HepG2 (cell line): ENCODE data around the gene PRKN. TPM values are rescaled to one million over a fixed set of nuclear protein-coding genes. Genes with fewer than 3 reads are reported as not detected.

Source experiments
- ATAC-seq: fragments of 200-7000 bp; cut with Tn5 transposase; 3 replicates; pipeline ENCODE4 v1.9.1; 2020; ENCODE audit warnings: mild to moderate bottlenecking, moderate library complexity
- BruUV-seq: library from RNA; stranded (reverse); fragments of 400-500 nt; replicated peaks from 2 replicates; lab custom pipeline; 2021; lab: Mats Ljungman, UMichigan
- CTCF ChIA-PET: fragments of 300-600 bp; formaldehyde crosslinking; extraction: SDS; loops from one replicate; lab custom pipeline; 2021; ENCODE audit warnings: low total read pairs, inconsistent platforms, low intra/inter-chr PET ratio; lab: Yijun Ruan, JAX
- POLR2A ChIA-PET: fragments of 350-600 bp; sonication (Branson Sonifier 250); formaldehyde crosslinking; loops from one replicate; lab custom pipeline; 2020; ENCODE audit warnings: antibody characterized with exemption, inconsistent platforms; lab: Yijun Ruan, JAX
- DNase-seq: peaks from one replicate; pipeline ENCODE4 v3.0.0-alpha.2; 2015; ENCODE audit warnings: low spot score
- FAIRE-seq: peaks from 3 replicates; lab custom pipeline; 2011; peaks lifted over from hg19 to GRCh38; lab: Jason Lieb, UNC
- H2AFZ ChIP-seq: one replicate; pipeline ENCODE4 v1.6.1; 2011; ENCODE audit warnings: low read length, inconsistent platforms
- H3K27ac ChIP-seq: fragments of 300-600 bp; 3 replicates; pipeline ENCODE4 v1.8.0; 2011; ENCODE audit warnings: mixed run types, mild to moderate bottlenecking, mixed read lengths, low read length, inconsistent platforms; ENCODE audit not compliant: insufficient read depth; ENCODE audit errors: extremely low read length
- H3K27me3 ChIP-seq, 2 experiments: fragments of 200-600 bp in 1 of 2; 2 replicates in 1 of 2; 3 replicates in 1 of 2; pipeline versions ENCODE4 v1.6.0 to v1.8.0; 2011; ENCODE audit warnings: low read length in 2 of 2, mild to moderate bottlenecking in 2 of 2, moderate library complexity in 2 of 2, inconsistent platforms in 1 of 2; ENCODE audit not compliant: insufficient read depth in 2 of 2, control insufficient read depth in 1 of 2
- H3K36me3 ChIP-seq, 2 experiments: fragments of 200-600 bp in 1 of 2; replicated peaks in 1 of 2; 2 replicates in 1 of 2; 3 replicates in 1 of 2; pipeline versions ENCODE4 v1.5.1 to v1.8.0; 2011; ENCODE audit warnings: low read length in 2 of 2, inconsistent platforms in 1 of 2; ENCODE audit not compliant: insufficient read depth in 2 of 2, control insufficient read depth in 1 of 2
- H3K4me1 ChIP-seq: 2 replicates; pipeline ENCODE4 v1.5.1; 2012; ENCODE audit warnings: low read length, inconsistent platforms; ENCODE audit not compliant: insufficient read depth
- H3K4me2 ChIP-seq: 2 replicates; pipeline ENCODE4 v1.6.0; 2011; ENCODE audit warnings: low read depth, low read length, inconsistent platforms
- H3K4me3 ChIP-seq, 3 experiments: fragments of 200-600 bp in 1 of 3; sonication (generic), shearing (Covaris generic) in 1 of 3; replicated peaks in 1 of 3; 2 replicates each; pipeline ENCODE4 v1.5.1; 2011 to 2016; ENCODE audit warnings: low read length in 3 of 3, inconsistent platforms in 2 of 3, low read depth in 2 of 3, mild to moderate bottlenecking in 2 of 3, control low read depth in 1 of 3, mixed read lengths in 1 of 3; ENCODE audit not compliant: insufficient read depth in 1 of 3
- H3K79me2 ChIP-seq: one replicate; pipeline ENCODE4 v1.6.1; 2011; ENCODE audit warnings: low read length, inconsistent platforms; ENCODE audit not compliant: insufficient read depth
- H3K9ac ChIP-seq: 2 replicates; pipeline ENCODE4 v1.6.0; 2011; ENCODE audit warnings: mild to moderate bottlenecking, low read depth, low read length, inconsistent platforms; ENCODE audit not compliant: insufficient read depth
- H3K9me3 ChIP-seq: 2 replicates; pipeline ENCODE4 v1.5.1; 2012; ENCODE audit warnings: mild to moderate bottlenecking, low read length
- H4K20me1 ChIP-seq: 2 replicates; pipeline ENCODE4 v1.6.0; 2011; ENCODE audit warnings: inconsistent platforms, mild to moderate bottlenecking, low read length, moderate library complexity; ENCODE audit not compliant: insufficient read depth
- DR1 ChIP-seq: sonication (generic); formaldehyde crosslinking; IDR thresholded peaks from 2 replicates; pipeline ENCODE4 v1.8.0; 2021; ENCODE audit warnings: mild to moderate bottlenecking, missing genetic modification reagents, inconsistent platforms
- DRAP1 ChIP-seq: IDR thresholded peaks from 2 replicates; pipeline ENCODE4 v1.6.1; 2016; ENCODE audit warnings: missing genetic modification reagents, missing compliant biosample characterization
- E2F1 ChIP-seq: sonication (generic); formaldehyde crosslinking; IDR thresholded peaks from 2 replicates; pipeline ENCODE4 v1.5.0; 2020; ENCODE audit warnings: missing genetic modification reagents
- HNRNPUL1 ChIP-seq: fragments of 200-400 bp; formaldehyde crosslinking; IDR thresholded peaks from 2 replicates; pipeline ENCODE4 v1.6.1; 2017; ENCODE audit warnings: low read depth, mild to moderate bottlenecking, low read length, moderate library complexity
- NR2C2 ChIP-seq: sonication (generic); formaldehyde crosslinking; IDR thresholded peaks from 2 replicates; pipeline ENCODE4 v1.4.0; 2020; ENCODE audit warnings: missing genetic modification reagents, mild to moderate bottlenecking, moderate library complexity, borderline replicate concordance
- SMAD3 ChIP-seq: sonication (generic); formaldehyde crosslinking; IDR thresholded peaks from 2 replicates; pipeline ENCODE4 v1.4.0; 2020; ENCODE audit warnings: missing genetic modification reagents
- SMARCE1 ChIP-seq: fragments of 450-650 bp; IDR thresholded peaks from 2 replicates; pipeline ENCODE4 v1.6.1; 2017; ENCODE audit warnings: borderline replicate concordance
- ZFP37 ChIP-seq: sonication (generic); formaldehyde crosslinking; IDR thresholded peaks from 2 replicates; pipeline ENCODE4 v1.4.0; 2020; ENCODE audit warnings: missing genetic modification reagents, borderline replicate concordance
- ZNF230 ChIP-seq: sonication (generic); formaldehyde crosslinking; IDR thresholded peaks from 2 replicates; pipeline ENCODE4 v1.4.0; 2020; ENCODE audit warnings: mild to moderate bottlenecking, missing genetic modification reagents
- ZNF788 ChIP-seq: sonication (generic); formaldehyde crosslinking; IDR thresholded peaks from 2 replicates; pipeline ENCODE4 v1.5.0; 2020; ENCODE audit warnings: mild to moderate bottlenecking, missing genetic modification reagents, borderline replicate concordance
- ZNF850 ChIP-seq: sonication (generic); formaldehyde crosslinking; conservative IDR thresholded peaks from 2 replicates; pipeline ENCODE4 v1.9.0; 2021; ENCODE audit warnings: mild to moderate bottlenecking, missing genetic modification reagents
- WGBS: methylation state at CpG from one replicate; pipeline ENCODE4 v1.1.6; 2017; ENCODE audit warnings: low lambda C conversion rate; 5-methylcytosine and 5-hydroxymethylcytosine counted together
- in situ Hi-C: cut with HindIII; loops from 2 replicates; pipeline ENCODE4 v1.10.0; 2017; ENCODE audit warnings: low pct_unique_long_range_greater_than_20kb; ENCODE audit not compliant: extremely low pct_ligation_motif_present
- intact Hi-C: fragments of 100-400 bp; cut with micrococcal nuclease; formaldehyde crosslinking; loops from one replicate; pipeline ENCODE4 v1.10.0; 2022; ENCODE audit not compliant: unreplicated experiment
- polyA plus RNA-seq, 8 experiments: library from polyadenylated mRNA; depleted of rRNA in 3 of 8; stranded (reverse) in 7 of 8; unstranded in 1 of 8; fragments of >200 nt; fragmentation: Illumina TruSeq in 4 of 8; extraction: Trizol in 4 of 8; gene quantifications; 2 replicates each; pipeline versions ENCODE4 v1.2.1 to v1.2.3, GENCODE V29; 2011 to 2016; ENCODE audit warnings: low read depth in 4 of 8, missing spikeins in 1 of 8, mixed read lengths in 1 of 8; ENCODE audit not compliant: insufficient read depth in 1 of 8
- total RNA-seq, 5 experiments: library from RNA; depleted of rRNA; stranded (reverse); fragments of >200 nt; fragmentation: Illumina TruSeq; extraction: Trizol; gene quantifications; 2 replicates each; pipeline ENCODE4 v1.2.3, GENCODE V29; 2016; ENCODE audit warnings: low read depth in 1 of 5
- TF ChIP-seq, protein P1 (sequence below): IDR thresholded peaks from 2 replicates; pipeline ENCODE4 v1.6.1; 2018; ENCODE audit warnings: missing genetic modification reagents
- TF ChIP-seq, protein P2 (sequence below): sonication (generic); formaldehyde crosslinking; IDR thresholded peaks from 2 replicates; pipeline ENCODE4 v1.5.0; 2020; ENCODE audit warnings: mild to moderate bottlenecking, missing genetic modification reagents, borderline replicate concordance

The PRKN gene
- total and polyA plus RNA-seq, 2 of the 13 experiments (the other 11 are each of a cell fraction or from before 2014, with no cell fraction given), result 0.31 to 0.44 TPM

DNA sequence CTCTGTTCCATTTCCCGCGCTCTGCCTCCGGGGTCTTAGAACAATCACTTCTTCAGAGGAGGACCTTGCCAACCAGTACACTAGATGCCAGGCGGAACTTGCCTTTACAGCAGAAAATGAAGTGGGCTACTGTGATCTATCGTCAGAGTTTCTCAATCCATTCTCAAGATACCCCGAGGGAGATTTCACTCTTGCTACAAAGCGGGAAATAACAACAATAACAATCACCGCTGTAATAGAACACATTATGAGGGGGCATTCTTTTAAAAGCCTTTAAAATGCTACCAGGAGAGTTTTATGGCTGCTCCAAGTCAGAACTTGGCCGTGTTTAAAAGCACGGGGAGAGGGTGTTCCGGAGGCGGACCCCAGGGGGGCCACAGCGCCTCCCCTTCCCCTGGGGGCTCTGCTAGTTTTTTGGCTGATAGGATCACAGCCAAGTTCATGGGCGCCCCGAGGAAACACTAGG is 836.7 kb downstream of the PRKN start:
- ChIA-PET CTCF (no interaction called here), POLR2A (no interaction called here)
- Histone ChIP-seq H3K27ac (no peak overlapping the region), H3K9me3 (no peaks in the 10 kb centered on the region), H3K36me3 (no peaks in the 10 kb centered on the region), H3K27me3 (peaks cover 0 to 3% of the 10 kb centered on the region in 2 experiments; a peak in 1 of 5 replicates), H2AFZ (no peak overlapping the region), H3K79me2 (no peaks in the 10 kb centered on the region), H3K9ac (no peak overlapping the region), H3K4me3 (no peak overlapping the region), H3K4me2 (no peak overlapping the region), H4K20me1 (no peaks in the 10 kb centered on the region), H3K4me1 (no peaks in the 10 kb centered on the region)
- TF ChIP-seq ZNF788 (CRISPR knock-in tag), result no peak
- TF ChIP-seq ZFP37 (CRISPR knock-in tag), result no peak
- no peak for TF ChIP-seq SMARCE1
- TF ChIP-seq NR2C2 (CRISPR knock-in tag), result no peak
- TF ChIP-seq SMAD3 (CRISPR knock-in tag), result no peak
- no TSS peak for BruUV-seq
- intact Hi-C loops, result no loop called here
- ATAC-seq (no peak), DNase-seq (no peak), FAIRE-seq (no peak)
- WGBS, result 46% methylated on average over 15 of the region's 15 CpGs
- in situ Hi-C loops, result no loop called here

DNA sequence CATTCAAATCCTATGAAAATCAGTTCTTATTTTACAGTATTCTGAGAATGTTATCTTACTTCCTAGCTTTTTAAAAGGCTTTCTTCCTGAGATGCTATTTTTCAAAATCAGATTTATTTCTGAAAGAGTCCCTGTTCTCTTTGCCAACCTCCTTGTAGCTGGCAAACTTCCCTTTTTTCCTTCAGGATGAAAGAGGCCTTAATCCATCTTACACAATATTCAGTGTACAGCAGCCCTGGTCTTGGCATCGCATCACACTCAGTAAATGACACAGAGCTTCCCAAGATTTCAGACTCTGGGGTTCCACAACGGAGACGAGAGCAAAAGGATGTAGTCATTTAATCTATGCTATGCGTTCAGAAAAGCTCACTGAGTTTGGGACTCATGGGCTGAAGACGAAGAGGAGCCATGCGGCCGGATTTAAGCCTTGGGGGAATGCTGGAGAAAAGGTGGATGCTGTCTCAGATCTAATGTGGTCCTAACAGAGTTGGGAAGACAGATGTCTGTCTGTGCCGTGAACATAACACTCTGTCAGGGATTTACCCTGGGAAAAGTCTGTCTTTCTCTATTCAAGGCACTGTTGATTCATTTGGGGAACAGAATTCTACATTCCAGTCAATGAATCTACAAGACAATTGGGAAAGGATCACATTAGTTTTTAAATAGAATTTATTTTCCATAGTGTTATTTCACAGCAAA is 837.3 kb downstream of the PRKN start:
- no peak overlapping the region for H2AFZ ChIP-seq
- no peak overlapping the region for H3K4me3 ChIP-seq
- H3K4me1 ChIP-seq, result no peaks in the 10 kb centered on the region
- ATAC-seq, result no peak
- H3K27ac ChIP-seq, result no peak overlapping the region
- no peak overlapping the region for H3K4me2 ChIP-seq
- ChIA-PET POLR2A (no interaction called here), CTCF (no interaction called here)
- intact Hi-C loops (no loop called here), in situ Hi-C loops (no loop called here)
- no TSS peak for BruUV-seq
- H3K27me3 ChIP-seq, result no peaks in the 10 kb centered on the region; a peak in 1 of 5 replicates
- H4K20me1 ChIP-seq, result no peaks in the 10 kb centered on the region
- H3K9me3 ChIP-seq, result no peaks in the 10 kb centered on the region
- no peaks in the 10 kb centered on the region for H3K79me2 ChIP-seq
- no peak overlapping the region for H3K9ac ChIP-seq
- WGBS, result 38% methylated on average over 8 of the region's 8 CpGs
- no peak for DNase-seq
- no peaks in the 10 kb centered on the region for H3K36me3 ChIP-seq
- no peak for FAIRE-seq
- no peak for TF ChIP-seq ZNF850
- no peak for TF ChIP-seq HNRNPUL1
- TF ChIP-seq DR1 (CRISPR knock-in tag), result no peak
- TF ChIP-seq DRAP1 (CRISPR knock-in tag), result no peak
- TF ChIP-seq, protein P1, sequence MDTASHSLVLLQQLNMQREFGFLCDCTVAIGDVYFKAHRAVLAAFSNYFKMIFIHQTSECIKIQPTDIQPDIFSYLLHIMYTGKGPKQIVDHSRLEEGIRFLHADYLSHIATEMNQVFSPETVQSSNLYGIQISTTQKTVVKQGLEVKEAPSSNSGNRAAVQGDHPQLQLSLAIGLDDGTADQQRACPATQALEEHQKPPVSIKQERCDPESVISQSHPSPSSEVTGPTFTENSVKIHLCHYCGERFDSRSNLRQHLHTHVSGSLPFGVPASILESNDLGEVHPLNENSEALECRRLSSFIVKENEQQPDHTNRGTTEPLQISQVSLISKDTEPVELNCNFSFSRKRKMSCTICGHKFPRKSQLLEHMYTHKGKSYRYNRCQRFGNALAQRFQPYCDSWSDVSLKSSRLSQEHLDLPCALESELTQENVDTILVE, result no peak
- TF ChIP-seq ZNF230 (CRISPR knock-in tag), result no peak
- TF ChIP-seq E2F1 (CRISPR knock-in tag), result no peak
- TF ChIP-seq, protein P2, sequence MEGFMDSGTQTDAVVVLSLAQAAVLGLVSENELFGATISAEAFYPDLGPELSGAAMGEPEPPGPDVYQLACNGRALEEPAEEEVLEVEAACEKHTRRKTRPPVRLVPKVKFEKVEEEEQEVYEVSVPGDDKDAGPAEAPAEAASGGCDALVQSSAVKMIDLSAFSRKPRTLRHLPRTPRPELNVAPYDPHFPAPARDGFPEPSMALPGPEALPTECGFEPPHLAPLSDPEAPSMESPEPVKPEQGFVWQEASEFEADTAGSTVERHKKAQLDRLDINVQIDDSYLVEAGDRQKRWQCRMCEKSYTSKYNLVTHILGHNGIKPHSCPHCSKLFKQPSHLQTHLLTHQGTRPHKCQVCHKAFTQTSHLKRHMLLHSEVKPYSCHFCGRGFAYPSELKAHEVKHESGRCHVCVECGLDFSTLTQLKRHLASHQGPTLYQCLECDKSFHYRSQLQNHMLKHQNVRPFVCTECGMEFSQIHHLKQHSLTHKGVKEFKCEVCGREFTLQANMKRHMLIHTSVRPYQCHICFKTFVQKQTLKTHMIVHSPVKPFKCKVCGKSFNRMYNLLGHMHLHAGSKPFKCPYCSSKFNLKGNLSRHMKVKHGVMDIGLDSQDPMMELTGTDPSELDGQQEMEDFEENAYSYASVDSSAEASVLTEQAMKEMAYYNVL (CRISPR knock-in tag), result no peak
